Gastrocnemius medialis (tissue), 4 donors: Measurements from ENCODE around the gene SCN3B. TPM values are rescaled to one million over a fixed set of nuclear protein-coding genes. Genes with fewer than 3 reads are reported as not detected.

ENCODE experiments used
- ATAC-seq, 2 donors: fragments of 150-250 bp; one replicate each; pipeline ENCODE4 v1.9.1; 2016
- DNase-seq, 2 donors: peaks; one replicate each; pipeline ENCODE4 v3.0.0-alpha.2; 2019
- H3K27ac ChIP-seq, 4 donors: fragments of 200-600 bp; sonication (generic); 1 replicate in 1 of 4; 2 replicates in 3 of 4; pipeline ENCODE4 v1.5.1; 2016 to 2018; ENCODE audit warnings: mild to moderate bottlenecking in 2 of 4, moderate library complexity in 1 of 4
- H3K27me3 ChIP-seq, 3 donors: fragments of 200-600 bp; sonication (generic) in 2 of 3; 1 replicate in 1 of 3; 2 replicates in 2 of 3; pipeline versions ENCODE4 v1.5.1 to v1.6.0; 2016 to 2019; ENCODE audit warnings: mild to moderate bottlenecking in 1 of 3, moderate library complexity in 1 of 3
- H3K36me3 ChIP-seq, 2 donors: fragments of 200-600 bp; sonication (generic) in 1 of 2; one replicate each; pipeline ENCODE4 v1.5.1; 2017 to 2018
- H3K4me1 ChIP-seq, 2 donors: fragments of 200-600 bp; sonication (generic) in 1 of 2; one replicate each; pipeline ENCODE4 v1.5.1; 2016 to 2017; ENCODE audit warnings: mild to moderate bottlenecking in 2 of 2
- H3K4me3 ChIP-seq, 4 donors: fragments of 200-600 bp; sonication (generic) in 3 of 4; 1 replicate in 1 of 4; 2 replicates in 3 of 4; pipeline ENCODE4 v1.5.1; 2016 to 2019; ENCODE audit warnings: mild to moderate bottlenecking in 2 of 4
- H3K9me3 ChIP-seq, 3 donors: fragments of 200-600 bp; sonication (generic) in 2 of 3; 1 replicate in 1 of 3; 2 replicates in 2 of 3; pipeline ENCODE4 v1.5.1; 2016 to 2019
- POLR2A ChIP-seq, 2 donors: fragments of 450-650 bp; IDR thresholded peaks; one replicate each; pipeline ENCODE4 v1.6.1; 2017; ENCODE audit warnings: antibody characterized with exemption in 2 of 2, mild to moderate bottlenecking in 2 of 2, moderate library complexity in 2 of 2
- in situ Hi-C, 4 donors: fragments of 200-750 bp; cut with MboI; loops; one replicate each; pipeline versions ENCODE4 v1.15.0 to v1.8.0; 2017; ENCODE audit warnings: low sequenced_read_pairs in 4 of 4
- intact Hi-C: fragments of 100-400 bp; cut with DNase I; formaldehyde crosslinking; loops from one replicate; pipeline ENCODE4 v1.15.1; 2023; ENCODE audit warnings: low total_unique reads
- total RNA-seq, 4 donors: library from RNA; depleted of rRNA; stranded (reverse); fragments of >200 nt; gene quantifications; one replicate each; pipeline versions ENCODE4 v1.1.0 to v1.2.3, GENCODE V29; 2016
- TF ChIP-seq, protein P1 (sequence below), 5 experiments: fragments of 450-650 bp in 3 of 5; fragments of 200-600 bp in 2 of 5; sonication (generic) in 2 of 5; IDR thresholded peaks in 4 of 5; conservative IDR thresholded peaks in 1 of 5; 1 replicate in 4 of 5; 2 replicates in 1 of 5; pipeline ENCODE4 v1.5.1; 2016 to 2019; ENCODE audit warnings: antibody characterized with exemption in 5 of 5, mild to moderate bottlenecking in 3 of 5, moderate library complexity in 3 of 5

Gene SCN3B
- total RNA-seq, 4 donors from 2014 or later, result 3.0 to 10.5 (median 4.9) TPM

DNA sequence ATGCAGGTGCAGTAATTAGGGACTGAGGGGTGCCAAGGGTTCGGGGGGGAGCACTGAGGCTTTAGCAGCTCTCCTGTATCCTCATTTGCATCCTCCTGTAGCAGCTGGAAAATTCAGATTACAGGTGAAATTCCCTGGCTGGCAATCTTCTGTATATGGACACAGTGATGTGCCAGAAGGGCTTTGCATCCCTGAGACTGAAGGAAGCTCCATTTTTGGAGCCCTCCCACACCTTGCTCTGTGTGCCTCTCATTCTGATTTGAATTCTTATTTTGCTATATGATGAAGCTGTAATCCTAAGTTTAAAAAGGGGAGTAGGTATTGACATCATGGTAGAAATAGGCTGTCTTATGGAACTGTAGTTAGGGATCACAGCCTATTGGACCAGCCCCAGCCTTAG lies 46.6 kb downstream of the SCN3B start:
- Histone ChIP-seq H3K36me3 (peaks cover 0 to 35% of the 10 kb centered on the region in 2 donors), H3K9me3 (no peaks in the 10 kb centered on the region), H3K4me3 (no peak overlapping the region), H3K4me1 (no peaks in the 10 kb centered on the region), H3K27me3 (no peaks in the 10 kb centered on the region), H3K27ac (no peak overlapping the region)
- in situ Hi-C loops, result no loop called here
- intact Hi-C loops, result no loop called here
- ATAC-seq (no peak), DNase-seq (no peak)
- no peak for TF ChIP-seq POLR2A (IDR thresholded peaks at IDR 0.05)
- TF ChIP-seq, protein P1, sequence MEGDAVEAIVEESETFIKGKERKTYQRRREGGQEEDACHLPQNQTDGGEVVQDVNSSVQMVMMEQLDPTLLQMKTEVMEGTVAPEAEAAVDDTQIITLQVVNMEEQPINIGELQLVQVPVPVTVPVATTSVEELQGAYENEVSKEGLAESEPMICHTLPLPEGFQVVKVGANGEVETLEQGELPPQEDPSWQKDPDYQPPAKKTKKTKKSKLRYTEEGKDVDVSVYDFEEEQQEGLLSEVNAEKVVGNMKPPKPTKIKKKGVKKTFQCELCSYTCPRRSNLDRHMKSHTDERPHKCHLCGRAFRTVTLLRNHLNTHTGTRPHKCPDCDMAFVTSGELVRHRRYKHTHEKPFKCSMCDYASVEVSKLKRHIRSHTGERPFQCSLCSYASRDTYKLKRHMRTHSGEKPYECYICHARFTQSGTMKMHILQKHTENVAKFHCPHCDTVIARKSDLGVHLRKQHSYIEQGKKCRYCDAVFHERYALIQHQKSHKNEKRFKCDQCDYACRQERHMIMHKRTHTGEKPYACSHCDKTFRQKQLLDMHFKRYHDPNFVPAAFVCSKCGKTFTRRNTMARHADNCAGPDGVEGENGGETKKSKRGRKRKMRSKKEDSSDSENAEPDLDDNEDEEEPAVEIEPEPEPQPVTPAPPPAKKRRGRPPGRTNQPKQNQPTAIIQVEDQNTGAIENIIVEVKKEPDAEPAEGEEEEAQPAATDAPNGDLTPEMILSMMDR (IDR thresholded peaks at IDR 0.05 in 4 of 5, conservative IDR thresholded peaks at IDR 0.05 in 1 of 5), result no peak

DNA sequence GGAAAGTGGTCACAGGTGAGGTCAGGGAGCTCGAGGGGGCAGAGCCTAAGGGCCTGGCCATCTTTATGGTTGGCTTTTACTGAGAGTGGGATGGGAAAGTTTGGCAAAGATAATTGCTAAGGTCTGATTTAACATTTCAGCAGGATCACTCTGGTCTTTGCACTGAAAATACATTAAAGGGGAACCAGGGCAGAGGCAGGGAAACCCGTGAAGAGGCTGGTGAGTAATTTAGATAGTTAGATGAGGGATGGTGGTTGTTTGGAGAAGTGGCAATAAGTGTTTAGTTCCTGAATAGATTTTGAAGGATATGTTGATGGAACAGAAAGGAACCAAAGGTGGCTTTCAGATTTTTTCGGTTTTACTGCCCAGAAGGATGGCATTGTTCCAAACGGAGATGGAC lies 50.8 kb downstream of the SCN3B start:
- TF ChIP-seq, protein P1 (IDR thresholded peaks at IDR 0.05 in 4 of 5, conservative IDR thresholded peaks at IDR 0.05 in 1 of 5), result no peak
- TF ChIP-seq POLR2A (IDR thresholded peaks at IDR 0.05), result no peak
- no peak for DNase-seq
- H3K27me3 ChIP-seq, result no peaks in the 10 kb centered on the region
- H3K4me1 ChIP-seq, result no peaks in the 10 kb centered on the region
- no peak overlapping the region for H3K4me3 ChIP-seq
- intact Hi-C loops (no loop called here), in situ Hi-C loops (no loop called here)
- H3K36me3 ChIP-seq, result peaks cover 0 to 12% of the 10 kb centered on the region in 2 donors
- H3K27ac ChIP-seq, result no peak overlapping the region
- no peak for ATAC-seq
- H3K9me3 ChIP-seq, result no peaks in the 10 kb centered on the region

DNA sequence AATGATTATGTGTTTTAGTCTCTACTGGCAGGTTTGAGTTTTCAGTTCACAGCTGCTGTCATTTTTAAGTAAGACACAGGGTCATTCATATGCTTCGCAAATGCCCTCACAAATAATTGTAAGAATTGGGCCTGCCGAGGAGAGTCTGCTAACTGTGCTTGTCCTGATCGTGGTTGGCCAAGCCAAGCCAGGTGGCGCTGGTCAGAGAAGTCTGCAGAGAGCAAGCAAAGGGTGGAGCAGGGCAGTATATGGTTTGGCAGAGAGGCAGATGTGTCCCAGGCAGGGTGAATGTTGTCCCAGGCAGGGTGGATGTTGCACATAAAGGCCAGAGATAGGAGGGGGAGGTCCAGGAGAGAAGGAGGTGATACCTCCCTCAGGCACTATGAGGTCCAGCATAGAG lies 52.7 kb downstream of the SCN3B start:
- DNase-seq, result no peak
- Histone ChIP-seq H3K27ac (no peak overlapping the region), H3K27me3 (no peaks in the 10 kb centered on the region), H3K4me3 (no peak overlapping the region), H3K9me3 (no peaks in the 10 kb centered on the region), H3K36me3 (peaks cover 0 to 10% of the 10 kb centered on the region in 2 donors), H3K4me1 (no peaks in the 10 kb centered on the region)
- in situ Hi-C loops (no loop called here), intact Hi-C loops (no loop called here)
- no peak for ATAC-seq
- TF ChIP-seq, protein P1 (IDR thresholded peaks at IDR 0.05 in 4 of 5, conservative IDR thresholded peaks at IDR 0.05 in 1 of 5), result no peak
- no peak for TF ChIP-seq POLR2A (IDR thresholded peaks at IDR 0.05)

DNA sequence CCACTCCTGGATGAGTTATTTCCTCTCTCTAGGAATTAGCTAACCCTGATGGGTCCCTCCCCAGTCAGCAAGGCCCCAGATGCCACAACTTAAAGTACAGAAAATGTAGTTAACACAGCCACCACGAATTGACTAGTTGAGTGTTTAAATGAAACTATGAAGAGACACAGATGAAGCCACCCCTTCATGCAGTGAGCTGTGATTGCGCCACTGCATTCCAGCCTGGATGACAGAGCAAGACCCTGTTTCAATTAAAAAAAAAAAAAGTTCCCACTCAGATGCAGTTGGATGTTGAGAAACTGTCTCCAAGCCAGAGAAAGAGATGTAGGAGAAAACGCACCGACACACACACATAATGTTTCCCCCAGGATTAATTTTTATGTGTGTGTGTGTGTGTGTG lies 53.3 kb downstream of the SCN3B start:
- Histone ChIP-seq H3K4me1 (no peaks in the 10 kb centered on the region), H3K9me3 (no peaks in the 10 kb centered on the region), H3K4me3 (no peak overlapping the region), H3K27ac (no peak overlapping the region), H3K27me3 (no peaks in the 10 kb centered on the region), H3K36me3 (peaks cover 0 to 10% of the 10 kb centered on the region in 2 donors)
- TF ChIP-seq POLR2A (IDR thresholded peaks at IDR 0.05), result no peak
- TF ChIP-seq, protein P1 (IDR thresholded peaks at IDR 0.05 in 4 of 5, conservative IDR thresholded peaks at IDR 0.05 in 1 of 5), result no peak
- ATAC-seq (no peak), DNase-seq (no peak)
- in situ Hi-C loops, result no loop called here
- intact Hi-C loops, result no loop called here

DNA sequence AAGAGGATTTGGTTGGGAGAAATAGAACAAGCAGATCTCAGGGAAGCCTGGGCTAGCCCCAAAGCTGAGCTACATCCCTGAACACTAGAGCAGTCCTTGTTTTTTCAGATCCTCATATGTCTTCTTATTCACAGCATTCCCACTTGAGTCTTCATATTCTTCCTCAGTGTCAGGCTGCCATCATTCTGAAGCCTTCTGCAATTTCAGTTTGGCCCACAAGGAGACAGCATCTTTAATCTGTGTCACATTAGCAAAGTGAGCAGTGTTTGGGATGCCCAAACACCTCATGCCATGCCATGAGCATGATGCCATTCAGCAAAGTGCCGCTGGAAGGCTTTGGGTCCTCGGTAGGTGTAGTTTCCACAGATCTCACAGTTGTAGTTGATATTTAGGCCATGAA lies 56.6 kb downstream of the SCN3B start:
- TF ChIP-seq, protein P1 (IDR thresholded peaks at IDR 0.05 in 4 of 5, conservative IDR thresholded peaks at IDR 0.05 in 1 of 5), result no peak
- TF ChIP-seq POLR2A (IDR thresholded peaks at IDR 0.05), result no peak
- Histone ChIP-seq H3K36me3 (peaks cover 0 to 5% of the 10 kb centered on the region in 2 donors), H3K27me3 (no peaks in the 10 kb centered on the region), H3K4me1 (peaks cover 0 to 2% of the 10 kb centered on the region in 2 donors), H3K4me3 (no peak overlapping the region), H3K9me3 (no peaks in the 10 kb centered on the region), H3K27ac (no peak overlapping the region)
- no peak for DNase-seq
- intact Hi-C loops (no loop called here), in situ Hi-C loops (no loop called here)
- ATAC-seq, result no peak
